ENCODE data around the gene PPP1R2B. TPM values are rescaled to one million over a fixed set of nuclear protein-coding genes. Genes with fewer than 3 reads are reported as not detected.

The PPP1R2B gene
- polyA plus RNA-seq, 1 donor = 0.10 TPM

DNA sequence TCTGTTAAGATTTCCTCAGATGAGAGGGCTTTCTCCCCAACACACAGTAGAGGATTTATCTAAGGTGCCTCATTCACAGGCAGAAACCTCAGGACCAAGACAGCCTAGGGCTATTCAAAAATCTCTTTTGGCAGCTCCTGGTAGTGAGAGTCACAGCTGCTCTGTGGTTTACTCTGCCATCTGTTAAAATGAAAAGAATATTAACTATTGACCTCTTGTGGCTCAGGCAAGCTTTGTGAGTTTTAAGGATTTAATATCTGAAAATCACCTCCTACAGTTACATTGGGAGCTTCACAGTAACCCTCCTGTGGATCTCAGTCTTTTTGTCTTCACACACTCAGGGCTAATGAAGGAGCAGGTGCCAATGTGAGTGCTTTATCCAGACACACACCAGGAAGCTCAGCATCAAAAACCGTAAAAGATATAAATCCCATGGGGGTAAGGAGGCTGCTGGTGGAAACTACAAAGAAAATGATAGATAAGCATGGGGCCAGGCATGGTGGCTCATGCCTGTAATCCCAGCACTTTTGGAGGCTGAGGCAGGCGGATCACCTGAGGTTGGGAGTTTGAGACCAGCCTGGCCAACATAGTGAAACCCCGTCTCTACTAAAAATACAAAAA, 29.7 kb downstream of the PPP1R2B start:
- DNase-seq = no peak

GRCh38 chr5:156883316-156883875, 33.3 kb downstream of the PPP1R2B start:
- no peak for DNase-seq

GRCh38 chr5:156888520-156888919, 38.4 kb downstream of the PPP1R2B start:
- no peak for DNase-seq

DNA sequence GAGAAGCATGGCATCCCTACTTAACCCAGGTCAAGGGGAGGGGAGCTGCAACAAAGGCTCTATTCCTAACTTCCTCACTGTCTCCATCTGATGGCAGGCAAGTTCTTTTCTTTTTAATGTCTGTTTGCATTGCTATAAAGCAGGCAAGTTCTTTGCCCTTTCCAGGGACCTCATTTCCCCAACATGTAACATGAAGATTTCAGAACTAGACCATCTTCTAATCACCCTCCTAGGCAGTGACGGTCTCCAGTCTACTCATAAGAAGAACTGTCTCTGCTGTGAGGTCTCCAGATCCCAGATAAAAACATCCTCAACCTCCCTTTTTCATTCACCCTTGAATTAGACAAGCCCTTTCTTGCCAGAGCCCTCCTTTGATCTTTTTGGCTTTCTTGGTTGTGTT, 42.1 kb downstream of the PPP1R2B start:
- DNase-seq = no peak

GRCh38 chr5:156892864-156893263, 42.8 kb downstream of the PPP1R2B start:
- no peak for DNase-seq

GRCh38 chr5:156893517-156893916, 43.4 kb downstream of the PPP1R2B start:
- no peak for DNase-seq

GRCh38 chr5:156896546-156896945, 46.5 kb downstream of the PPP1R2B start:
- no peak for DNase-seq

Other genes starting within 250 kb of the PPP1R2B start
- gene TIMD4, start 112.9 kb downstream of the PPP1R2B start, polyA plus RNA-seq (ENCODE audit: insufficient read length) = 0.68 TPM
- gene HAVCR1, start 208.8 kb downstream of the PPP1R2B start, polyA plus RNA-seq (ENCODE audit: insufficient read length) = 4.6 TPM